Activated CD4-positive, alpha-beta memory T cell treated with anti-CD3 and anti-CD28 coated beads for 36 hours (primary cell): ENCODE measurements around the gene SLC4A5. TPM values are rescaled to one million over a fixed set of nuclear protein-coding genes. Genes with fewer than 3 reads are reported as not detected.
"Not testable (repeated sequence)": the region's sequence is repeated elsewhere in the genome, so short reads cannot be mapped to it uniquely, and the experiment has no call there.

Experiments used
- CTCF ChIA-PET: fragments of 350-600 bp; sonication (Branson Sonifier 250); formaldehyde crosslinking; loops from one replicate; lab custom pipeline; 2021; ENCODE audit warnings: antibody characterized with exemption, inconsistent platforms; lab: Charles Lee
- POLR2A ChIA-PET: fragments of 350-600 bp; sonication (Branson Sonifier 250); formaldehyde crosslinking; loops from one replicate; lab custom pipeline; 2021; ENCODE audit warnings: antibody characterized with exemption; lab: Charles Lee
- DNase-seq: peaks from one replicate; pipeline ENCODE4 v3.0.0-alpha.2; 2020
- H3K27ac Mint-ChIP-seq: one replicate; pipeline ENCODE4 v1.8.0; 2021; ENCODE audit warnings: mixed read lengths
- H3K27me3 Mint-ChIP-seq: one replicate; pipeline ENCODE4 v1.8.0; 2021; ENCODE audit warnings: mixed read lengths
- H3K36me3 Mint-ChIP-seq: one replicate; pipeline ENCODE4 v1.8.0; 2021; ENCODE audit warnings: mixed read lengths
- H3K4me1 Mint-ChIP-seq: one replicate; pipeline ENCODE4 v1.8.0; 2021; ENCODE audit warnings: low read depth, mixed read lengths
- H3K4me3 Mint-ChIP-seq: one replicate; pipeline ENCODE4 v1.8.0; 2021; ENCODE audit warnings: mild to moderate bottlenecking, mixed read lengths
- H3K9me3 Mint-ChIP-seq: one replicate; pipeline ENCODE4 v1.8.0; 2021; ENCODE audit warnings: mixed read lengths
- intact Hi-C: fragments of 100-400 bp; cut with micrococcal nuclease; formaldehyde crosslinking; loops from one replicate; pipeline ENCODE4 v1.15.1; 2023
- total RNA-seq, 2 experiments: library from RNA; stranded (reverse); gene quantifications; one replicate each; pipeline ENCODE4 v1.2.3, GENCODE V29; 2021

The SLC4A5 gene
- total RNA-seq, 2 experiments from 2014 or later = 2.9 to 3.1 TPM

- Mint-ChIP-seq H3K27me3 (no peaks in the 10 kb centered on the region), H3K27ac (no peak overlapping the region)
- POLR2A ChIA-PET = no interaction called here
Observed at GRCh38 chr2:74364533-74365505, 21.6 kb upstream of the SLC4A5 start.

DNA sequence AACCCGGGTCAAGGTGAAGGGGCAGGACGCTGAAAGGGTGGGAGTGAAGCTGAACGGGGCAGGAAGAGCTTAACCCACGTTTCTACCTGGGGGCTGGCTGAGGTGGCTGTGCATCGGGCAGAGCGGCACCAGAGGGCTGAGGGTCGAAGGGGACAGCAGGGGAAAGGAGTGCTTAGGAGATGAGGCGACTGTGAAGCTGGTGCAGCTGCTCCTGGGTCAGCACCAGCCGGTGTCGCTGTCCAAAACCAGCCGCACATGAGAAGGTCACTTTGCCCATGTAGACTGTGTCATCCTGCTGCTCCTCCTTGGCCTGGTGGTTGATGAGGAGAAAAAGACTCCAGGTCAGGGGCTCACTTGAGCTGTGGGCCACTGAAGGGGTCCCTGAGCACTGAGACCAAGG, 18.1 kb upstream of the SLC4A5 start:
- Mint-ChIP-seq H3K27me3 (no peaks in the 10 kb centered on the region), H3K4me3 (no peak overlapping the region), H3K9me3 (no peaks in the 10 kb centered on the region), H3K36me3 (peaks cover 27% of the 10 kb centered on the region), H3K27ac (no peak overlapping the region), H3K4me1 (no peaks in the 10 kb centered on the region)
- POLR2A ChIA-PET = no interaction called here
- DNase-seq = no peak
- intact Hi-C loops = no loop called here
- CTCF ChIA-PET = interaction anchor here (1.1 to 3.6 kb wide), 2 partner anchors 26 to 31 kb away, joined by 5 to 18 read pairs; no protein-coding TSS in a partner anchor

More at GRCh38 chr2:74364533-74365505, 21.6 kb upstream of the SLC4A5 start:
- DNase-seq = no peak
- CTCF ChIA-PET = interaction anchor here (0.8 to 1.6 kb wide), 2 partner anchors 30 kb away, joined by 3 to 5 read pairs; no protein-coding TSS in a partner anchor
- no peaks in the 10 kb centered on the region for H3K4me1 Mint-ChIP-seq
- no peak overlapping the region for H3K4me3 Mint-ChIP-seq
- intact Hi-C loops = no loop called here
- H3K36me3 Mint-ChIP-seq = peaks cover 35% of the 10 kb centered on the region
- no peaks in the 10 kb centered on the region for H3K9me3 Mint-ChIP-seq

DNA sequence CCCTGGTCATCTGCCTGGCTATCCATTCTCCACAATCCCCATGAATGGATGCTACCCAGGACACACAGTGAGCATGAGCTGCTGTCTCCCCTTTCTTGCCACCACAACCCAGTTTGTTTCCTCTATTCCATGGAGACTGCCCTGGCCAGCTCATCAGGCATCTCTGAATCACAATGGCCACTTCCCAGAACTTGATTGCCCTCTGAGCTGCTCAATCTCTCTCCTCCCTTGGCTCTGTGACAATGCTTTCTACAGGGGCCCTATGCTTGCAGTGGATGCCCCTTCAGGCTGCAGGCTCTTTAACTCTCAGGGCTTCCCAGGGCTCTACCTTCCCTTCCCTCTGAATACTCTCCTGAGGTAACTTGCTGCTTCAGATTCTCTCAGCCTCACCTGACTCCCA, 14.4 kb upstream of the SLC4A5 start:
- no peak overlapping the region for H3K27ac Mint-ChIP-seq
- CTCF ChIA-PET = interaction anchor here (1.6 kb wide), 1 partner anchor 23 kb away, joined by 4 read pairs; no protein-coding TSS in a partner anchor
- H3K36me3 Mint-ChIP-seq = peaks cover 16% of the 10 kb centered on the region
- H3K4me1 Mint-ChIP-seq = no peaks in the 10 kb centered on the region
- no peaks in the 10 kb centered on the region for H3K9me3 Mint-ChIP-seq
- DNase-seq = no peak
- no peaks in the 10 kb centered on the region for H3K27me3 Mint-ChIP-seq
- no peak overlapping the region for H3K4me3 Mint-ChIP-seq
- intact Hi-C loops = no loop called here
- POLR2A ChIA-PET = no interaction called here

DNA sequence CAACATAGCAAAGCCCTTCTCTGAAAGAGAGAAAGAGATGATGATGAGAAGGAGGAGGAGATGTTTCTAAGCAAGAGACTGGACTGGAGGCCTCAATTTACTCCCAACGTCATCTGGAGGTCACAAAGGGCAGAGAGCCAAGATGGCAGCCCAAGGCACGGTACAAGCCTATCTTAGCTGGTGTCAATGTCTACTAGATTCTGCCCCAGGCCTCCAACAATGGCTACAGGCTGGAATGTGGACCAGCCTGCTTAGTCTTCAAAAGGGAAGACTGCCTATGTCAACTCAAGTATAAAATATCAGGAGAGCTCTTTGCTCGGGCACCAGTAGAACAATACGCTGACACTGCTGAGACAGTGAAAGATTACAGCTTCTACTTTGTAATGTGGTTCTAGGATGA, 6.7 kb upstream of the SLC4A5 start:
- Mint-ChIP-seq H3K27ac (no peak overlapping the region), H3K36me3 (no peaks in the 10 kb centered on the region), H3K9me3 (no peaks in the 10 kb centered on the region), H3K4me3 (no peak overlapping the region), H3K27me3 (no peaks in the 10 kb centered on the region), H3K4me1 (no peaks in the 10 kb centered on the region)
- intact Hi-C loops = no loop called here
- ChIA-PET POLR2A (no interaction called here), CTCF (interaction anchor here (1.2 to 4.3 kb wide), 2 partner anchors 15 to 42 kb away, joined by 3 to 30 read pairs; no protein-coding TSS in a partner anchor)
- DNase-seq = no peak

DNA sequence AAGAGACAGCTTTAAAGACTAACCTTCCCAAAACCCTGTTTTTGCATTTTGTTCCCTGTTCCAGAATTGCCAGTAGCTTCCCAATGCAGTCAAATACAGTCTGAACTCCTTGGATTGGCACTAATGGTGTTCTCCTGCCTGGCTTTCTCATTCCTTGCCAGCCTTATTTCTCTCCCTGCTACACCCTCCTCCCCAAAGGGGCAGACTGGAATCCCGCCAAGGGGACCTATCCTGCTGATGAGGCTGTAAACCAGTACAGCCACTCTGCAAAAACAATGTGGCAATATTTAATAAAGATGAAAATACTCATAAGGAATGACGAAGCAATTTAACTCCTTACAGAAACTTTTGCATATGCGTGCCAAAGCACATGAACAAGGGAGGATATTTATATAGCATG, 4.5 kb upstream of the SLC4A5 start:
- intact Hi-C loops = no loop called here
- Mint-ChIP-seq H3K27ac (no peak overlapping the region), H3K4me1 (no peaks in the 10 kb centered on the region)

GRCh38 chr2:74347303-74347702, 4.1 kb upstream of the SLC4A5 start:
- no peaks in the 10 kb centered on the region for H3K4me1 Mint-ChIP-seq
- H3K27ac Mint-ChIP-seq = no peak overlapping the region
- no peaks in the 10 kb centered on the region for H3K9me3 Mint-ChIP-seq
- H3K36me3 Mint-ChIP-seq = no peaks in the 10 kb centered on the region
- no peak overlapping the region for H3K4me3 Mint-ChIP-seq
- ChIA-PET POLR2A (no interaction called here), CTCF (interaction anchor here (0.7 to 1.1 kb wide), 2 partner anchors 12 to 33 kb away, joined by 4 to 5 read pairs; no protein-coding TSS in a partner anchor)
- H3K27me3 Mint-ChIP-seq = no peaks in the 10 kb centered on the region
- intact Hi-C loops = no loop called here
- DNase-seq = no peak

More for the DNA sequence above, 4.5 kb upstream of the SLC4A5 start:
- ChIA-PET CTCF (interaction anchor here (1.1 kb wide), 1 partner anchor 13 kb away, joined by 4 read pairs; no protein-coding TSS in a partner anchor), POLR2A (no interaction called here)
- Mint-ChIP-seq H3K27me3 (no peaks in the 10 kb centered on the region), H3K36me3 (no peaks in the 10 kb centered on the region), H3K4me3 (no peak overlapping the region), H3K9me3 (no peaks in the 10 kb centered on the region)
- no peak for DNase-seq

DNA sequence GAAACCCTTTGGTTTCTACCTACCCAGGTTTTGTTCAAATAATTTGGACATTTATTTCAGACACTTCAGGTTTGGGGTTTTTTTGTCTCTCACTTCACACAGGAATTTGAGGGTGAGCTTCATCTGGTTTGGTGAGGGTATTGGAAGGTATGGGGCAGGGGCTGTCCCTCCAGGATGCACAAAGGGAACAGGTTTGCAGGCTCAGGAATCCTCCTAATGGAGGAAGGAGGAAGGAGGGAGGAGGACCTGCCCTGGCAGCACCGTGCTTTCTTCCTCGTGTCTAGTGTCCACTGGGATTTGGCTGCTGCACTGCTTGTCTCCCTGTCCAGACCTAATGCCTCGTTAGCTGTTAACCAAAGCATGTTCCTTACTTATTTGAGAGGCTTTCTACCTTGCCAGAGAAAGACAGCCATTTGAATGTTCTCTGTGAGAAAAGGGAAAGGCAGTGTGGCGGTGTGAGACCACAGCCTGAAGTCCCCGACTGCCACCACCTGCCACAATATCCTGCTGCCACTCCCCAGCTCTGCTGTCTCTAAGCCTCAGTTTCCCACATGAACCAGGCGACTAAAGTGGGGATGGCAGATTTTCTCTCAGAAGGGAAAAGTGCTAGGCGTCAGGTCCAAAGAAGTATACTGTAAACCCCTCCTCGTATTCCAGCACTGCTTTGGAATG, 2.2 kb upstream of the SLC4A5 start:
- CTCF ChIA-PET = interaction anchor here (1.4 to 2.3 kb wide), 3 partner anchors 10 to 96 kb away, joined by 4 to 15 read pairs (median 5); no protein-coding TSS in a partner anchor
- no peak for DNase-seq
- Mint-ChIP-seq H3K27ac (no peak overlapping the region), H3K9me3 (no peaks in the 10 kb centered on the region), H3K4me1 (no peaks in the 10 kb centered on the region), H3K4me3 (no peak overlapping the region), H3K36me3 (no peaks in the 10 kb centered on the region), H3K27me3 (no peaks in the 10 kb centered on the region)
- intact Hi-C loops = no loop called here
- POLR2A ChIA-PET = no interaction called here

GRCh38 chr2:74336227-74336626, 7.0 kb downstream of the SLC4A5 start:
- H3K36me3 Mint-ChIP-seq, DNase-seq, H3K27ac Mint-ChIP-seq, H3K4me1 Mint-ChIP-seq, POLR2A ChIA-PET, H3K9me3 Mint-ChIP-seq, H3K27me3 Mint-ChIP-seq, H3K4me3 Mint-ChIP-seq: not testable (repeated sequence)
- intact Hi-C loops = loop anchor here (10.0 kb wide), 1 partner anchor 511 kb away; the partner anchor contains the start of gene STAMBP
- CTCF ChIA-PET = interaction anchor here (1.0 to 6.9 kb wide), 18 partner anchors 11 to 656 kb away, joined by 3 to 193 read pairs (median 12); partner anchors contain the start of gene DCTN1

- H3K36me3 Mint-ChIP-seq = peaks cover 6% of the 10 kb centered on the region
- H3K4me1 Mint-ChIP-seq = peaks cover 5% of the 10 kb centered on the region
- ChIA-PET CTCF (interaction anchor here (0.5 to 6.9 kb wide), 65 partner anchors 10 to 1660 kb away, joined by 3 to 193 read pairs (median 4); partner anchors contain the start of genes BOLA3, DCTN1, INO80B and TPRKB), POLR2A (no interaction called here)
- DNase-seq = peak; percentile 81
- H3K27ac Mint-ChIP-seq = no peak overlapping the region
- H3K9me3 Mint-ChIP-seq = no peaks in the 10 kb centered on the region
- intact Hi-C loops = loop anchor here (1.0 to 10.0 kb wide), 3 partner anchors 68 to 510 kb away; partner anchors contain the start of gene STAMBP
- H3K4me3 Mint-ChIP-seq = no peak overlapping the region
- H3K27me3 Mint-ChIP-seq = no peaks in the 10 kb centered on the region
Observed at GRCh38 chr2:74334931-74335333, 8.3 kb downstream of the SLC4A5 start.

GRCh38 chr2:74333896-74334586, 9.2 kb downstream of the SLC4A5 start:
- Mint-ChIP-seq H3K4me3 (no peak overlapping the region), H3K9me3 (no peaks in the 10 kb centered on the region), H3K27ac (no peak overlapping the region), H3K4me1 (peaks cover 5% of the 10 kb centered on the region), H3K36me3 (peaks cover 6% of the 10 kb centered on the region), H3K27me3 (no peaks in the 10 kb centered on the region)
- DNase-seq = no peak
- intact Hi-C loops = loop anchor here (10.0 kb wide), 1 partner anchor 509 kb away; the partner anchor contains the start of gene STAMBP
- ChIA-PET POLR2A (no interaction called here), CTCF (interaction anchor here (0.7 to 6.9 kb wide), 45 partner anchors 9 to 654 kb away, joined by 3 to 193 read pairs (median 6); partner anchors contain the start of genes BOLA3, DCTN1 and INO80B)

DNA sequence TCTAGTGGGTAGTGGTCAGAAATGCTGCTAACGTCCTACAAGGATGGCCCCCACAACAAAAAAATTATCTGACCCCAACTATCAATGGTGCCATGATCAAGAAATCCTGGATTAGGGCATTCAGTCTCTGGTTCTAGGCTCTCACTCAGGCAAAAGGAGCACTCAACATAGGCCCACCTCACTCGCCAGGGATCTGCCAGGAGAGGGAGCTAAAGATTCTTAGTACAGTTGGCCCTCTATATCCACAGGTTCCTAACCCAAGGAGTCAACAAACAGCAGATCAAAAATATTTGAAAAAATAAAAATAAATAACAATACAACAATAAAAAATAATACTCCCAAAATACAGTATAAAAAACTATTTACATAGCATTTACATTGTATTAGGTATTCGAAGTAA, 10.0 kb downstream of the SLC4A5 start:
- ChIA-PET POLR2A (no interaction called here), CTCF (interaction anchor here (0.7 to 6.9 kb wide), 11 partner anchors 10 to 509 kb away, joined by 3 to 193 read pairs (median 5); no protein-coding TSS in a partner anchor)
- Mint-ChIP-seq H3K9me3 (no peaks in the 10 kb centered on the region), H3K36me3 (peaks cover 6% of the 10 kb centered on the region), H3K27me3 (no peaks in the 10 kb centered on the region), H3K4me1 (peaks cover 5% of the 10 kb centered on the region), H3K4me3 (no peak overlapping the region), H3K27ac (no peak overlapping the region)
- intact Hi-C loops = loop anchor here (10.0 kb wide), 1 partner anchor 508 kb away; the partner anchor contains the start of gene STAMBP
- peak; percentile 23 for DNase-seq
